ENCODE measurements around the gene PRSS33.

Gene PRSS33

GRCh38 chr16:2795395-2796143, 8.2 kb upstream of the PRSS33 start:
- no peak overlapping the region for H3K9ac ChIP-seq (ENCODE audit: low read length)
- TF ChIP-seq EZH2phosphoT487 (conservative IDR thresholded peaks at IDR 0.05; ENCODE audit: low read length): no peak
- TF ChIP-seq, protein P1, sequence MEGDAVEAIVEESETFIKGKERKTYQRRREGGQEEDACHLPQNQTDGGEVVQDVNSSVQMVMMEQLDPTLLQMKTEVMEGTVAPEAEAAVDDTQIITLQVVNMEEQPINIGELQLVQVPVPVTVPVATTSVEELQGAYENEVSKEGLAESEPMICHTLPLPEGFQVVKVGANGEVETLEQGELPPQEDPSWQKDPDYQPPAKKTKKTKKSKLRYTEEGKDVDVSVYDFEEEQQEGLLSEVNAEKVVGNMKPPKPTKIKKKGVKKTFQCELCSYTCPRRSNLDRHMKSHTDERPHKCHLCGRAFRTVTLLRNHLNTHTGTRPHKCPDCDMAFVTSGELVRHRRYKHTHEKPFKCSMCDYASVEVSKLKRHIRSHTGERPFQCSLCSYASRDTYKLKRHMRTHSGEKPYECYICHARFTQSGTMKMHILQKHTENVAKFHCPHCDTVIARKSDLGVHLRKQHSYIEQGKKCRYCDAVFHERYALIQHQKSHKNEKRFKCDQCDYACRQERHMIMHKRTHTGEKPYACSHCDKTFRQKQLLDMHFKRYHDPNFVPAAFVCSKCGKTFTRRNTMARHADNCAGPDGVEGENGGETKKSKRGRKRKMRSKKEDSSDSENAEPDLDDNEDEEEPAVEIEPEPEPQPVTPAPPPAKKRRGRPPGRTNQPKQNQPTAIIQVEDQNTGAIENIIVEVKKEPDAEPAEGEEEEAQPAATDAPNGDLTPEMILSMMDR (IDR thresholded peaks at IDR 0.05; ENCODE audit: insufficient read depth, low read length, poor library complexity, severe bottlenecking): no peak
- H2AFZ ChIP-seq (ENCODE audit: low read depth, low read length, severe bottlenecking): no peak overlapping the region
- H4K20me1 ChIP-seq (ENCODE audit: low read depth, low read length): no peaks in the 10 kb centered on the region
- no peaks in the 10 kb centered on the region for H3K79me2 ChIP-seq (ENCODE audit: insufficient read depth, low read length)
- no peaks in the 10 kb centered on the region for H3K9me2 ChIP-seq (replicated peaks; ENCODE audit: insufficient read depth, low read length)
- no peaks in the 10 kb centered on the region for H3F3A ChIP-seq (ENCODE audit: insufficient read depth)
- H3K36me3 ChIP-seq (ENCODE audit: low read length): no peaks in the 10 kb centered on the region
- no peak overlapping the region for H3K27ac ChIP-seq (ENCODE audit: low read depth, low read length)
- no peaks in the 10 kb centered on the region for H3K9me3 ChIP-seq (ENCODE audit: insufficient read depth, low read length)
- H3K4me2 ChIP-seq (ENCODE audit: low read depth, low read length, poor library complexity, severe bottlenecking): no peak overlapping the region
- no peak overlapping the region for H3K4me3 ChIP-seq (ENCODE audit: insufficient read depth, low read length, poor library complexity, severe bottlenecking)
- no peaks in the 10 kb centered on the region for H3K27me3 ChIP-seq (ENCODE audit: low read length)

GRCh38 chr16:2792940-2793339, 5.6 kb upstream of the PRSS33 start:
- H4K20me1 ChIP-seq (ENCODE audit: low read depth, low read length): no peaks in the 10 kb centered on the region
- no peaks in the 10 kb centered on the region for H3K27me3 ChIP-seq (ENCODE audit: low read length)
- TF ChIP-seq, protein P1 (IDR thresholded peaks at IDR 0.05; ENCODE audit: insufficient read depth, low read length, poor library complexity, severe bottlenecking): no peak
- TF ChIP-seq EZH2phosphoT487 (conservative IDR thresholded peaks at IDR 0.05; ENCODE audit: low read length): no peak
- H3K79me2 ChIP-seq (ENCODE audit: insufficient read depth, low read length): no peaks in the 10 kb centered on the region
- no peaks in the 10 kb centered on the region for H3K36me3 ChIP-seq (ENCODE audit: low read length)
- H2AFZ ChIP-seq (ENCODE audit: low read depth, low read length, severe bottlenecking): no peak overlapping the region
- no peak overlapping the region for H3K4me2 ChIP-seq (ENCODE audit: low read depth, low read length, poor library complexity, severe bottlenecking)
- H3K9me3 ChIP-seq (ENCODE audit: insufficient read depth, low read length): no peaks in the 10 kb centered on the region
- no peak overlapping the region for H3K9ac ChIP-seq (ENCODE audit: low read length)
- H3K9me2 ChIP-seq (replicated peaks; ENCODE audit: insufficient read depth, low read length): no peaks in the 10 kb centered on the region
- H3F3A ChIP-seq (ENCODE audit: insufficient read depth): no peaks in the 10 kb centered on the region
- H3K4me3 ChIP-seq (ENCODE audit: insufficient read depth, low read length, poor library complexity, severe bottlenecking): no peak overlapping the region
- H3K27ac ChIP-seq (ENCODE audit: low read depth, low read length): no peak overlapping the region

DNA sequence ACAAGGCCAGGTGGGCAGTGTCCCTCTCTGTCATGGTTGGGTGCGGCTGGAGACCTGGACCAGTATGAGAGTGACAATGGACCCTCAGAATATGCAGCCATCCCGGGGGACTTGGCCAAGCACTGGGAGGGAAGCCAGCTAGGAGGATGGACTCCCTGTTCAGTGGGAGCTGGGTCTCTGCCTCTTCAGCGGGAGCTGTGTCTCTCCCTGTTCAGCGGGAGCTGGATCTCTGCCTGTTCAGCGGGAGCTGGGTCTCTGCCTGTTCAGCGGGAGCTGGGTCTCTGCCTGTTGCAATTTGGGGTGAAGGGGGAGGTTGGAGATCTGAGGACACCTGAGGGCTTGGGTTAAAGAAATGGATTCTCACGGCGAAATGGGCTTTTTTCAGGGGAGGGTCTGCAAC, 3.8 kb upstream of the PRSS33 start:
- Histone ChIP-seq H3K9me2 (replicated peaks; ENCODE audit: insufficient read depth, low read length) (no peaks in the 10 kb centered on the region), H3K9ac (ENCODE audit: low read length) (no peak overlapping the region), H3K27me3 (ENCODE audit: low read length) (no peaks in the 10 kb centered on the region), H3F3A (ENCODE audit: insufficient read depth) (no peaks in the 10 kb centered on the region), H3K4me3 (ENCODE audit: insufficient read depth, low read length, poor library complexity, severe bottlenecking) (no peak overlapping the region), H3K36me3 (ENCODE audit: low read length) (no peaks in the 10 kb centered on the region), H3K27ac (ENCODE audit: low read depth, low read length) (no peak overlapping the region), H4K20me1 (ENCODE audit: low read depth, low read length) (no peaks in the 10 kb centered on the region), H3K79me2 (ENCODE audit: insufficient read depth, low read length) (no peaks in the 10 kb centered on the region), H3K4me2 (ENCODE audit: low read depth, low read length, poor library complexity, severe bottlenecking) (no peak overlapping the region), H2AFZ (ENCODE audit: low read depth, low read length, severe bottlenecking) (no peak overlapping the region), H3K9me3 (ENCODE audit: insufficient read depth, low read length) (no peaks in the 10 kb centered on the region)
- TF ChIP-seq EZH2phosphoT487 (conservative IDR thresholded peaks at IDR 0.05; ENCODE audit: low read length): no peak
- TF ChIP-seq, protein P1 (IDR thresholded peaks at IDR 0.05; ENCODE audit: insufficient read depth, low read length, poor library complexity, severe bottlenecking): no peak

Measured in SU-DHL-6 (cell line).